Parathyroid adenoma (tissue), 2 donors: ENCODE results near the gene ADGRD2.

ENCODE experiments used
- H2AFZ ChIP-seq: fragments of 300-600 bp; sonication (generic); one replicate; pipeline ENCODE4 v1.7.0; 2017; ENCODE audit warnings: antibody characterized with exemption, mild to moderate bottlenecking
- H3K27ac ChIP-seq: fragments of 300-600 bp; sonication (generic); one replicate; pipeline ENCODE4 v1.7.0; 2017
- H3K27me3 ChIP-seq: fragments of 300-600 bp; sonication (generic); one replicate; pipeline ENCODE4 v1.7.0; 2017; ENCODE audit warnings: low read length; ENCODE audit not compliant: control insufficient read depth, insufficient read depth
- H3K36me3 ChIP-seq: fragments of 300-600 bp; sonication (generic); one replicate; pipeline ENCODE4 v1.7.0; 2017; ENCODE audit warnings: low read length; ENCODE audit not compliant: control insufficient read depth, insufficient read depth
- H3K4me1 ChIP-seq: fragments of 300-600 bp; sonication (generic); one replicate; pipeline ENCODE4 v1.7.0; 2017; ENCODE audit warnings: control low read depth
- H3K4me2 ChIP-seq: fragments of 300-600 bp; sonication (generic); one replicate; pipeline ENCODE4 v1.7.0; 2017; ENCODE audit warnings: low read length
- H3K4me3 ChIP-seq: fragments of 300-600 bp; sonication (generic); one replicate; pipeline ENCODE4 v1.7.0; 2017; ENCODE audit warnings: low read depth, low read length
- H3K79me2 ChIP-seq: fragments of 300-600 bp; sonication (generic); one replicate; pipeline ENCODE4 v1.7.0; 2017; ENCODE audit warnings: control low read depth
- H3K9ac ChIP-seq: fragments of 300-600 bp; sonication (generic); one replicate; pipeline ENCODE4 v1.7.0; 2017; ENCODE audit warnings: mild to moderate bottlenecking
- H3K9me3 ChIP-seq: fragments of 300-600 bp; sonication (generic); one replicate; pipeline ENCODE4 v1.7.0; 2017; ENCODE audit warnings: low read length; ENCODE audit not compliant: control insufficient read depth
- CTCF ChIP-seq: fragments of 300-600 bp; sonication (generic); IDR thresholded peaks from one replicate; pipeline ENCODE4 v1.7.0; 2017; ENCODE audit warnings: antibody characterized with exemption, mild to moderate bottlenecking
- donor health status: primary hyperparathyroidism.

The ADGRD2 gene

GRCh38 chr9:124470726-124471125 is 20.5 kb downstream of the ADGRD2 start:
- no peak overlapping the region for H3K9ac ChIP-seq
- TF ChIP-seq CTCF = no peak
- peaks cover 7% of the 10 kb centered on the region for H3K4me1 ChIP-seq
- H3K4me3 ChIP-seq = no peak overlapping the region
- H3K79me2 ChIP-seq = no peaks in the 10 kb centered on the region
- H3K4me2 ChIP-seq = no peak overlapping the region
- no peak overlapping the region for H2AFZ ChIP-seq
- no peaks in the 10 kb centered on the region for H3K36me3 ChIP-seq
- no peaks in the 10 kb centered on the region for H3K27me3 ChIP-seq
- H3K27ac ChIP-seq = no peak overlapping the region
- no peaks in the 10 kb centered on the region for H3K9me3 ChIP-seq

- H2AFZ ChIP-seq = no peak overlapping the region
- peaks cover 7% of the 10 kb centered on the region for H3K4me1 ChIP-seq
- H3K36me3 ChIP-seq = no peaks in the 10 kb centered on the region
- no peaks in the 10 kb centered on the region for H3K27me3 ChIP-seq
- no peak for TF ChIP-seq CTCF
- no peak overlapping the region for H3K27ac ChIP-seq
- no peak overlapping the region for H3K4me2 ChIP-seq
- H3K4me3 ChIP-seq = no peak overlapping the region
- no peaks in the 10 kb centered on the region for H3K79me2 ChIP-seq
- no peak overlapping the region for H3K9ac ChIP-seq
- no peaks in the 10 kb centered on the region for H3K9me3 ChIP-seq
Observed at GRCh38 chr9:124471761-124472160, 21.5 kb downstream of the ADGRD2 start.

GRCh38 chr9:124472770-124473169 is 22.5 kb downstream of the ADGRD2 start:
- no peak overlapping the region for H3K4me2 ChIP-seq
- H3K9me3 ChIP-seq = no peaks in the 10 kb centered on the region
- H2AFZ ChIP-seq = peak overlapping the region; percentile 28
- H3K9ac ChIP-seq = no peak overlapping the region
- H3K27me3 ChIP-seq = no peaks in the 10 kb centered on the region
- H3K4me1 ChIP-seq = peaks cover 7% of the 10 kb centered on the region
- H3K27ac ChIP-seq = no peak overlapping the region
- H3K4me3 ChIP-seq = no peak overlapping the region
- no peaks in the 10 kb centered on the region for H3K79me2 ChIP-seq
- H3K36me3 ChIP-seq = no peaks in the 10 kb centered on the region
- no peak for TF ChIP-seq CTCF

- Histone ChIP-seq H2AFZ (no peak overlapping the region), H3K9ac (no peak overlapping the region), H3K36me3 (no peaks in the 10 kb centered on the region), H3K4me2 (no peak overlapping the region), H3K9me3 (no peaks in the 10 kb centered on the region), H3K27ac (no peak overlapping the region), H3K79me2 (no peaks in the 10 kb centered on the region), H3K27me3 (no peaks in the 10 kb centered on the region), H3K4me1 (peaks cover 7% of the 10 kb centered on the region), H3K4me3 (no peak overlapping the region)
- no peak for TF ChIP-seq CTCF
Observed at GRCh38 chr9:124473310-124473709, 23.1 kb downstream of the ADGRD2 start.

- no peaks in the 10 kb centered on the region for H3K36me3 ChIP-seq
- no peak overlapping the region for H3K4me3 ChIP-seq
- no peak overlapping the region for H3K4me2 ChIP-seq
- no peaks in the 10 kb centered on the region for H3K27me3 ChIP-seq
- H3K79me2 ChIP-seq = no peaks in the 10 kb centered on the region
- H2AFZ ChIP-seq = no peak overlapping the region
- no peak overlapping the region for H3K9ac ChIP-seq
- TF ChIP-seq CTCF = no peak
- peaks cover under 1% of the 10 kb centered on the region for H3K4me1 ChIP-seq
- H3K9me3 ChIP-seq = no peaks in the 10 kb centered on the region
- no peak overlapping the region for H3K27ac ChIP-seq
Observed at GRCh38 chr9:124474151-124474550, 23.9 kb downstream of the ADGRD2 start.
